UCSD-AML1 (cell line): ENCODE results near the gene EMC9.

ENCODE experiments used
- DNase-seq: peaks from one replicate; lab custom pipeline; 2025; ENCODE audit not compliant: unreplicated experiment; lab: John Stamatoyannopoulos, UW

The EMC9 gene

GRCh38 chr14:24132061-24132685 lies 9.2 kb downstream of the EMC9 start:
- DNase-seq = no peak

DNA sequence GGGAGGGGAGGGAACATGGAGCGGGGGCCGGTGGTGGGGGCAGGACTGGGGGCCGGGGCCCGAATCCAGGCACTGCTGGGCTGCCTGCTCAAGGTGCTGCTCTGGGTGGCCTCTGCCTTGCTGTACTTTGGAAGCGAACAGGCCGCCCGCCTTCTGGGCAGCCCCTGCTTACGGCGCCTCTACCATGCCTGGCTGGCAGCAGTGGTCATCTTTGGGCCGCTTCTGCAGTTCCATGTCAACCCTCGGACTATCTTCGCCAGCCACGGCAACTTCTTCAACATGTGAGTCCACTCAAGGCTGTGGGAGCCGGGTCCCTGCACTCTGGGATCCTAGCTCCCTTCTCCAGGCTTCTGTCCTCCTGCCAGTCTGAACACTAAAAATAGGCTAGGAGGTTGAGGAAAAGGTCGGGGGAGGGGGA lies 9.8 kb downstream of the EMC9 start:
- DNase-seq = no peak

DNA sequence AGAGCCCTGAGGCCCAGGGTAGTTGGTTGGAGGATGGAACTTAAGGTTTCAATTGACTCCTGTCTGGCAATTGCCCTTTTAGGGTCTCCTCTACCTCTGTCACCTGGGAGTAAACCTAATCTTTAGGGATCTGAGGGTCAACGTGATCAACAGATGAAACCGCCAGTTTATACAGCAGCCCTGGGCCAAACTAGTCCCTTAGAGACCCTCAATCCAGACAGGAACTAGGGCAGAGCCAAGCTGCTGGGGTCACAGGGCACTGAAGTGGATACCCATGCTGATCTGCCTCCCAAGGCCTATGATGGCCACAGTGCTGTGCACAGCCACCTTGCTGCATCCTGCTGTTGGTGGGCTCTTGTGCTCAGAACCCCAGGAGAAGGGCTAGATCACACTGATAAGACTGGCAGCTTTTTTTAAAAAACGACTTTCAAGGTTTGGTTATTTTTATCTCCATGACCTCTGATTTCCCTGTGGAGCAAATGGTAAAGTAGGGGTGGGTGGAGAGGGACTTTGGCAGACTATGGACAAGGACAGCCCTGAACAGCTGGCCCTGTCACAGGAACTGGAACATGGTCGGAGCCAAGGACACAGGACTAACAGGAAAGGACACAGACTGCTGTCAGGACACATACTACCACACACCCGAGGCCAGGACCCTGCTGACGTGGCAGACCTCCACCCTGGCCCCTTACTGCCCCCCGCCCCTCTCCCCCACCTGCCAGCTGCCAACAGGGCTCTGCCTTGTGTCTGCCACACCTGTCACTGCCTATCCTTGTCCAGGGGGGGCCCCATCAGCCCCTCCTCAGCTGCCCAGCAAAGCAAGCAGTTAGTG lies 10.5 kb downstream of the EMC9 start:
- DNase-seq = no peak

- no peak for DNase-seq
These were observed 11.0 kb downstream of the EMC9 start, which contains the start of gene FITM1 for GRCh38 chr14:24130380-24130716. TSS of gene FITM1 (plus strand) at chr14:24130659. CDS start at chr14:24131564, 905 bp downstream.

GRCh38 chr14:24129410-24129998 lies 11.9 kb downstream of the EMC9 start:
- no peak for DNase-seq

DNA sequence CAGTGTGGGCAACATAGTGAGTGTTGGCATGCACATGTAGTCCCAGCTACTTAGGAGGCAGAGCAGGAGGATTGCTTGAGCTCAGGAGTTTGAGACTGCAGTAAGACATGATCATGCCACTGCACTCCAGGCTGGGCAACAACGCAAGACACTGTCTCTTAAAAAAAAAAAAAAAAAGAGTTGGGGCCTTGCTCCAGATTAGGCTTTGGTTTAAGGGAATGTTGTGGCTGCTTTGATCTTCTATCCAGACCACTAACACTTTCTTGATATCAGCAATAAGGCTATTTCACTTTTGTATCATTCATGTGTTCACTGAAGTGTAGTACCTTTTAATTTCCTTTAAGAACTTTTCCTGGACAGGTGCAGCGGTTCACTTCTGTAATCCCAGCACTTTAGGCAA lies 13.7 kb downstream of the EMC9 start:
- DNase-seq = no peak

DNA sequence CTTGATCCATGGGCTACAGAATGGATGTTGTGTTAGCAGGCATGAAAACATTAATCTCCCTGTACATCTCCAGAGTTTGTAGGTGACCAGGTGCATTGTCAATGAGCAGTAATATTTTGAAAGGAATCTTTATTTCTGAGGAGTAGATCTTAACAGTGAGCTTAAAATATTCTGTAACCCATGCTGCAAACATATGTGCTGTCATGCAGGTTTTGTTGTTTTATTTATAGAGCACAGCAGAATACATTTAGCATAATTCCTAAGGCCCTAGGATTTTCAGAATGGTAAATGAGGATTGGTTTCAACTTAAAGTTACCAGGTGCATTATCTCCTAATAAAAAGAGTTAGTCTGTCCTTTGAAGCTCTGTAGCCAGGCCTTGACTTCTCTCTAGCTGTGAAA lies 14.5 kb downstream of the EMC9 start:
- DNase-seq = no peak

DNA sequence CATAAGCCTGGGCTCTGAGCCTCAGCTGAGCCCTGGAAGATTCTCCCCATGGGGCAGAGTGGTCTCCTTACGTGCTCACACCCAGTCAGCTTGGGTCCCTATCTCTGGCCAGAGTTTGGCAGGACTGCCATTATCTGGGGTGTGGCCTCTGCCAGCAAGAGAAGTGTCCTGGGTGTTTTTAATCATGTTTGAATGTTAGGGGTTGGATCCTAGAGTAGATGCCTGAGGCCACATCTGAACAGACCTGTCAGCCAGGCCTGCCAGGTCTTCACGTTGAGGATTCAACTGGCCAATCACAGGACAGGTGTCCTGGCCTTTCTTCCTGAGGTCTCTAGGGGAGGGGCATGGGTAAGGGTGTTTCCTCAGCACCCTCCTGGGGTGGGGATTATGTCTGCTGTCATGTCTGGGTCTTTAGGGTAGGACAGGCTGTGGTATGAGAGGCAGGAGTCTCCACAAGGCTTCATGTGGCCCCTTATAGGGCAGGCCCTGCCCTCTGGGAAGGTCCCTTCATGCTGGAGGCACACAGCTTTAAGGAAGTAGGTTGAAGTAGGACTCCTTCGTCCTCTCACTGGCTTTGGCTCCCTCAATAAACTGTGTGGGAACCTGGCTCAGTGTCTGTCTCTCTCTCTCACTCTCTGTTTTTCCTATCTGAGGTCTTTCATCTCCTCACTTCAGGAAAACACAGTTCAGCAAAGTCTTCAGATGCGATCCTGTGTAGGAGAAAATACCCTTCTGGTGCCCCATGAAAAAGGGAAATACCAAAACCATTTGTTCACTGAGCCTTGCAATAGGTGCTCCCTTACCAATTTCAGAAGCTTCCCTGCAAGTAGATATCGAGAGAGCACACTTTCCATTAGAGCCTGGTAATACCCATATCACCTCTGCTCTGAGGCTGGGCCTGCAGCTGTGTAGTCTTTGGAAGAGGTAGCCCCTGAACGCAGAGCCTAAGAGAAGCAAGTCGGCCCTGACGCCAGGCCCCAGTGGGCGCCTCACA lies 17.7 kb downstream of the EMC9 start:
- DNase-seq = no peak

- DNase-seq = no peak
These were observed 18.5 kb downstream of the EMC9 start for GRCh38 chr14:24122898-24123297.

- DNase-seq = no peak
These were observed 19.0 kb downstream of the EMC9 start for GRCh38 chr14:24122416-24122815.

DNA sequence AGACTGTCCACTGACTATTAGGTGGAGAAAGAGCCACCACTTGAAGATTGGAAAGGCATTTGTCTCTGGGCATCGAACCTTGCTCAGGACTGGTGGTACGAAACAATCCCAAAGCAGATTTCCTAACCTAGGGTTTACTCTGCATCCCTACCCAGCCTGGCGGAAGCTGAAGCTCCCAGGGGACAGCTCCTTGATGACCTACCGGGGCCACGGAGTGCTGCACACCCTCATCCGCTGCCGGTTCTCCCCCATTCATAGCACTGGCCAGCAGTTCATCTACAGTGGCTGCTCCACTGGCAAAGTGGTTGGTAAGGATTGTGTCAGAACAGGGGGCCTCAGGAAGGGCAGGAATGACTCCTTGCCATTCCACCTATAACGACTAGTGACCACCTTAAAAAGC lies 20.2 kb downstream of the EMC9 start:
- DNase-seq = no peak

- no peak for DNase-seq
These were observed 21.7 kb downstream of the EMC9 start for GRCh38 chr14:24119691-24120090.

- DNase-seq = no peak
These were observed 24.2 kb downstream of the EMC9 start for GRCh38 chr14:24117179-24117578.

- no peak for DNase-seq
These were observed 25.1 kb downstream of the EMC9 start for GRCh38 chr14:24116128-24116814.

DNA sequence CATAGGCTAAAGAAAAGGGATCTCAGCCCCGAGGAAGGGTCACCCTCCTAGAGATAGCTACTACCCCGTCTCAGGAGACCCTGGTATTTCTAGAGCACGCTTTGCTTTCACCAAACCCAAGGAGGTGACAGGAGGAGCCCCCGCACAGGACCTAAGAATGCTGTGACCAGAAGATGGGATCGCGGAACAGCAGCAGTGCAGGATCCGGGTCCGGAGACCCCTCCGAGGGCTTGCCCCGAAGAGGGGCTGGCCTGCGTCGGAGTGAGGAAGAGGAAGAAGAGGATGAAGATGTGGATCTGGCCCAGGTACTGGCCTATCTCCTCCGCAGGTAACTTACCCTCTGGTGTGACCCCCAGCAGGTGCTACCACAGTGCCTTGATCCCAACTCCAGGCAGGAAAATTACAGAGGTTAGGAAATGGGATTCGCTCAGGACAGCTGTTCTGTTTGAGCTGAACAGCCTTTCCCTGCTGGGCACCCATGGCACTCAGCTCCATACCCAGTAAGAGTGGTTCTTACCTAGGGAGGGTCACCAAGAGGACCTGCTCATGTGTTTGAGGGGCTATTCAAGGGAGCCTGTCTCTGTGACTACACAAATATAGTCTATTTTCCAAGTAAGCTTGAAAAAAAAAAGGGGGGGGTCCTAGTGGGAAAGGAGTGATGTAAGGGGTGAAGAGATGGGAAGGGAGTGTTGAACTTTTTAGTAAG lies 25.8 kb downstream of the EMC9 start:
- no peak for DNase-seq

DNA sequence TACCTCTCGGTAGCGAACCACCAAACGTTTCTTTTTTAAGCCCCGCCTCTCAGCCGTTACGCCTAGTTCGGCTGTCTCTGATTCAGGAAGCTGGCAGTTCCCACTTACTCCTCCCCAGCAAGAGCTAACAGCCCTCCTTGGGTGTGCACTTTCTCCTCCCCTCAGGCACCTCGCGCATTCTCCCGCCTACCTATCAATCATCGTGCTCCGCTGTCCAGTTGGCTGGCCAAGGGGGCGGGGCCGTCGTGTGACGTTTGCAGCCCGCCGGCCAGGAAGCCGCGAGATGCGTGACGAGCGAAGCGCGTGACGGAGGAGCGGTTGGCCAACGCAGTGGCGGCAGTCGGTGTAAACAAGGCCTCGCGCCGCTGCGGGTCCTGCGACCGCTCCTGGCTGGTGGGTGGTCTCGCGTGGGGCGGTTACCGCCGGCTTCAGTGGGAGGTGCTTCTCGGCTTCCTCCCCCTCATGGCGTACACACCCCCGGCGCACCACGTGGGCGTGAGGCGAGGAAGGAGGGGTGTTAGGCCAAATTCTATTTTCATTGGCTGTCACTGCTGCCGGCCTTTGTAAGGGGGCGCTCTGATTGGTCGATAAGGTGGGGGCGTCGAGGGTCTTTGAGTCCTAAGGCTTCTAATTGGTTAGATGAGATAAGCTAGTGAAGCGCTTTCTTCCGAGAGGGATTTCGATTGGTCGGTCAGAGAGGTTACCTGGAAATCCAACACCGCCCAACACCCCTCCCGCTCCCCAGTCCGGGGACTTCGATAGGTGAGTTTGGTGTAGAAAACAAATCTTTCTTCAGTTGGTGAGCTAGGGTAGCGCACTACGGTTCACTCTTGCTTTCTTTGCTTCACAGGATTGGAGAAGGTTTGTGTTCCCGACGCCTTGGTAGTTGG lies 26.6 kb downstream of the EMC9 start, which contains the start of the genes DCAF11 and NRL:
DCAF11 (plus strand) TSS at position 246 of the 890 bp plus-strand sequence. CDS start 818 bp downstream, outside the sequence.
NRL (minus strand) TSS at position 418 of the 890 bp plus-strand sequence. CDS start 32,101 bp downstream, outside the sequence.
- peak; percentile 99 for DNase-seq

DNA sequence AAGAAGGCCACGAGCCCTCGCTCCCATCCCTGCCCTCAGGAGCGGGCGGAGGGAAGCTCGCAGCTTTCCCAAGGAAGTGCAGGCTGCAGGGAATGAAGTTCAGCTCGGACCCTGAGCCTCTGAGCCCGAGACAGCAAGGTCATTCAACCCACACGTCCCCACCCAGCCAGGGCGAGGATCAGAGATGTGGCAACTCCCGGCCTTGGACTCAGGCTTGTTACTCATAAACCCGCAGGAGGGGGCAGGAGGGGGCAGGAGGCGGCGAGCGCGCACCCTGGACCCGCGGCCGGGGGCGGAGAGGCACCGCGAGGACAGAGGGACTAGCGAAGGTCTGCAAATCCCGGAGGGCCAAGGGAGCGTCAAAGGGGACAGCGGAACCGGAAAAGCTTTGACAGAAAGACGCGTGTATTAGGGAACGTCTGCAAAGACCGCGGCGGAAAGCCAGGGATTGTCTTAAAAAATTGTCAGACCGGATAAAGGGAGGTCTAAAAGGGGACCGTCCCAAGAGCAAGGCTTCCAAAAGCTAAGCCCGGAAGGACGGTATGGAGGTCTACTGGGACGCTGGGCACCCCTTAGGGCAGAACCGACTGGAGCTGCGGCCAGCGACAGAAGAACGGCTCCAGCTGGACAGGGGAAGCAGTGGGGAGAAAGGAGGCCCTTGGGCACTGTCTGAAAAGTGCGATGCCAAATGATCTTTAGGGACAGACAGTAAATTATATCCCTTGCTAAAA lies 27.4 kb downstream of the EMC9 start:
- peak; percentile 92 for DNase-seq

- DNase-seq = no peak
These were observed 28.0 kb downstream of the EMC9 start for GRCh38 chr14:24113379-24113800.
